Measurements from ENCODE around the gene OXA1L. TPM values are rescaled to one million over a fixed set of nuclear protein-coding genes. Genes with fewer than 3 reads are reported as not detected.

The OXA1L gene
- total and polyA plus RNA-seq, 2 of the 13 experiments (the other 11 are each of a cell fraction or from before 2014, with no cell fraction given): 230 to 589 TPM

GRCh38 chr14:22780105-22780679 is 13.7 kb downstream of the OXA1L start:
- ATAC-seq (peak; percentile 4), FAIRE-seq (no peak), DNase-seq (ENCODE audit: low spot score) (peak; percentile 59)
- no peak overlapping the region for H3K4me3 ChIP-seq (replicated peaks in 1 of 3; ENCODE audit: insufficient read depth in 1 of 3, low read depth in 2 of 3, low read length in 3 of 3)
- H3K4me2 ChIP-seq (ENCODE audit: low read depth, low read length): no peak overlapping the region
- no peaks in the 10 kb centered on the region for H4K20me1 ChIP-seq (ENCODE audit: insufficient read depth, low read length)
- no peak overlapping the region for H3K9ac ChIP-seq (ENCODE audit: insufficient read depth, low read depth, low read length)
- H3K27ac ChIP-seq (ENCODE audit: extremely low read length, insufficient read depth, low read length): no peak overlapping the region
- H2AFZ ChIP-seq (ENCODE audit: low read length): no peak overlapping the region
- ChIA-PET CTCF (ENCODE audit: low intra/inter-chr PET ratio, low total read pairs) (interaction anchor here (1.3 kb wide), 1 partner anchor 73 kb away, joined by 5 read pairs; no protein-coding TSS in a partner anchor), POLR2A (interaction anchor here (2.3 kb wide), 1 partner anchor 14 kb away, joined by 14 read pairs; the partner anchor contains the start of gene OXA1L)
- no peaks in the 10 kb centered on the region for H3K79me2 ChIP-seq (ENCODE audit: insufficient read depth, low read length)
- no peaks in the 10 kb centered on the region for H3K27me3 ChIP-seq (ENCODE audit: control insufficient read depth in 1 of 2, insufficient read depth in 2 of 2, low read length in 2 of 2)
- peaks cover 7% of the 10 kb centered on the region; the same call in 1 of the 2 replicates for H3K4me1 ChIP-seq (ENCODE audit: insufficient read depth, low read length)
- H3K36me3 ChIP-seq (replicated peaks in 1 of 2; ENCODE audit: control insufficient read depth in 1 of 2, insufficient read depth in 2 of 2, low read length in 2 of 2): no peaks in the 10 kb centered on the region
- WGBS (ENCODE audit: low lambda C conversion rate): 15% methylated on average over 2 of the region's 2 CpGs
- intact Hi-C loops (cut with micrococcal nuclease; ENCODE audit: unreplicated experiment): no loop called here
- BruUV-seq (replicated peaks): no TSS peak
- no peaks in the 10 kb centered on the region for H3K9me3 ChIP-seq (ENCODE audit: low read length)
- in situ Hi-C loops (cut with HindIII; ENCODE audit: extremely low pct_ligation_motif_present, low pct_unique_long_range_greater_than_20kb): no loop called here
- no peak for TF ChIP-seq ZBTB46 (CRISPR knock-in tag; IDR thresholded peaks at IDR 0.05; ENCODE audit: borderline replicate concordance)
- peak in 1 of 2 experiments; percentile 35; a peak in 1 of 4 replicates for TF ChIP-seq MAFK (conservative IDR thresholded peaks at IDR 0.05 in 1 of 2, IDR thresholded peaks at IDR 0.05 in 1 of 2; ENCODE audit: low read length in 2 of 2)
- no peak for TF ChIP-seq NFE2L2 (IDR thresholded peaks at IDR 0.05; ENCODE audit: low read length)
- TF ChIP-seq ZNF639 (CRISPR knock-in tag; conservative IDR thresholded peaks at IDR 0.05): no peak
- TF ChIP-seq ZFP41 (CRISPR knock-in tag; IDR thresholded peaks at IDR 0.05; ENCODE audit: borderline replicate concordance): no peak
- TF ChIP-seq ZNF784 (CRISPR knock-in tag; IDR thresholded peaks at IDR 0.05; ENCODE audit: borderline replicate concordance): no peak
- no peak for TF ChIP-seq ZKSCAN8 (CRISPR knock-in tag; IDR thresholded peaks at IDR 0.05; ENCODE audit: borderline replicate concordance)
- TF ChIP-seq ZNF570 (CRISPR knock-in tag; IDR thresholded peaks at IDR 0.05; ENCODE audit: borderline replicate concordance): no peak
- TF ChIP-seq GABPA (IDR thresholded peaks at IDR 0.05; ENCODE audit: low read depth, low read length): no peak
- no peak for TF ChIP-seq GABPA (CRISPR knock-in tag; IDR thresholded peaks at IDR 0.05; ENCODE audit: low read depth)
- 0 out of 2 replicates have a peak, but pooled peaks have one; percentile 26 for TF ChIP-seq ZNF7 (CRISPR knock-in tag; IDR thresholded peaks at IDR 0.05)
- TF ChIP-seq ETV5 (CRISPR knock-in tag; IDR thresholded peaks at IDR 0.05; ENCODE audit: borderline replicate concordance): no peak
- peak; percentile 31; the same call in 1 of the 2 replicates for TF ChIP-seq CHD2 (IDR thresholded peaks at IDR 0.05; ENCODE audit: low read depth, low read length)
- TF ChIP-seq HNF4A (CRISPR knock-in tag; IDR thresholded peaks at IDR 0.05): no peak
- TF ChIP-seq BHLHE40 (IDR thresholded peaks at IDR 0.05; ENCODE audit: low read length): no peak
- 0 out of 2 replicates have a peak, but pooled peaks have one; percentile 15 for TF ChIP-seq MAFF (IDR thresholded peaks at IDR 0.05; ENCODE audit: low read depth, low read length)
- TF ChIP-seq SRF (IDR thresholded peaks at IDR 0.05; ENCODE audit: low read depth, low read length): peak; percentile 84
- TF ChIP-seq NR3C1 (CRISPR knock-in tag; IDR thresholded peaks at IDR 0.05): no peak
- TF ChIP-seq E2F1 (CRISPR knock-in tag; IDR thresholded peaks at IDR 0.05): no peak

All from HepG2 (cell line).